Activated naive CD4-positive, alpha-beta T cell treated with anti-CD3 and anti-CD28 coated beads for 36 hours (primary cell): ENCODE data around the gene ZNF354C. TPM values are rescaled to one million over a fixed set of nuclear protein-coding genes. Genes with fewer than 3 reads are reported as not detected.

ENCODE experiments used
- CTCF ChIA-PET: fragments of 350-600 bp; sonication (Branson Sonifier 250); formaldehyde crosslinking; loops from one replicate; lab custom pipeline; 2021; ENCODE audit warnings: antibody characterized with exemption; lab: Charles Lee
- DNase-seq: peaks from one replicate; pipeline ENCODE4 v3.0.0-alpha.2; 2020
- H3K27ac Mint-ChIP-seq: one replicate; pipeline ENCODE4 v1.8.0; 2021; ENCODE audit warnings: mild to moderate bottlenecking, mixed read lengths
- H3K27me3 Mint-ChIP-seq: one replicate; pipeline ENCODE4 v1.8.0; 2021; ENCODE audit warnings: low read depth, mixed read lengths
- H3K36me3 Mint-ChIP-seq: one replicate; pipeline ENCODE4 v1.8.0; 2021; ENCODE audit warnings: low read depth, mixed read lengths
- H3K4me1 Mint-ChIP-seq: one replicate; pipeline ENCODE4 v1.8.0; 2021; ENCODE audit warnings: low read depth, mixed read lengths
- H3K4me3 Mint-ChIP-seq: one replicate; pipeline ENCODE4 v1.8.0; 2021; ENCODE audit warnings: mild to moderate bottlenecking, moderate library complexity, mixed read lengths
- H3K9me3 Mint-ChIP-seq: one replicate; pipeline ENCODE4 v1.8.0; 2021; ENCODE audit warnings: mixed read lengths
- intact Hi-C: fragments of 100-400 bp; cut with micrococcal nuclease; formaldehyde crosslinking; loops from one replicate; pipeline ENCODE4 v1.15.1; 2023
- total RNA-seq, 2 experiments: library from RNA; stranded (reverse); gene quantifications; one replicate each; pipeline ENCODE4 v1.2.3, GENCODE V29; 2021

ZNF354C gene
- total RNA-seq, 2 experiments from 2014 or later = 5.8 to 6.1 TPM

DNA sequence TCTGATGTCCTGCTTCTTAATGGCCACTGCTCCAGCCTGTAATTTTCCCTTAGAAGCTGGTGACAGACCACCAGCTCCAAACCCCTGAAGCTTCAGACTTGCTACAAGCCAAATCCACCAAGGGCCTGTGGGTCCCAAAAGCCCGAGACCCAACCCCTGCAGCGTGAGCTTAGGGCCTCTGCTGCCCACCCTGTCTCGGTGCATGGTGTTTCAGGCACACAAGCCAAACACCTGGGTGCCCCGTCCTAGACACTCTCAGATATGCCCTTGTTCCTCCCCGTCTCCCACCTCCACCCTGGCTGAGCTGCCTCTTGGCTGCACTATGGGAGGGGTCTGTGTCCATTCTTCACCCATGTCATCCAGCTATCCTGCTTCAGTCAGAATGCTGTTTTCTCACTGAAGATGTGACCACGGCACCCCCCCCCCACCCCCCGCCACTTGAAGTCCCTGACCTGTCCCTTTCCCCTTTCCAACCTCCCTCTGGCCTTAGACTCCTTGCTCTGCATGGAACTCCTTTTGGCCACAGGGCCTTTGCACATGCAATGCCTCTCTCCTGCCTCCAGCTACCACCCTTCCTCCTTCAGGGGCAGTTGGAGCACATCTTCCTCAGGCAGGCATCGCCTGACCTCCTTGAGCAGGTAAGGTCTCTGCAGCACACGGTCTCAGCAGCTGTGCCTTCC lies 55.8 kb downstream of the ZNF354C start:
- no peaks in the 10 kb centered on the region for H3K36me3 Mint-ChIP-seq
- no peaks in the 10 kb centered on the region for H3K4me1 Mint-ChIP-seq
- DNase-seq = no peak
- peaks cover 23% of the 10 kb centered on the region for H3K9me3 Mint-ChIP-seq
- H3K27me3 Mint-ChIP-seq = no peaks in the 10 kb centered on the region
- intact Hi-C loops = no loop called here
- CTCF ChIA-PET = no interaction called here
- no peak overlapping the region for H3K4me3 Mint-ChIP-seq
- no peak overlapping the region for H3K27ac Mint-ChIP-seq

DNA sequence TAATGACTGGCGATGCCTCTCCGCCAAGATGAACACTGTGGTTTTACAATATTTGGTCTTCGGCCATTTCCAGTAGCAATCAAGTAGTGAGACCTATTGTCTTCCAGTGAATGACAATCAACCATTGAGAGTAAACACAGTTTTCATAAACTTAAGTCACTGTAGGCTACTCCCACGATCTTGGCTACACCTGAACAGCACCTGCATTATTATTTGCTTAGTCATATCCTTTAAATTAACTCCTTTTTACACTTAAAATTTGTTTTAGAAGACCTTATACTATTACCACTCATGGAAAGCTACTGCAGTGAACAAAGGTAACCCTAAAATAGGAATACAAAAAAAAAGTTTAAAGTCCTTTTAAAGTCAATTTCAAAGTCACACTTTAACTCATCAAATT lies 58.2 kb downstream of the ZNF354C start:
- intact Hi-C loops = no loop called here
- Mint-ChIP-seq H3K27ac (no peak overlapping the region), H3K4me1 (no peaks in the 10 kb centered on the region)

DNA sequence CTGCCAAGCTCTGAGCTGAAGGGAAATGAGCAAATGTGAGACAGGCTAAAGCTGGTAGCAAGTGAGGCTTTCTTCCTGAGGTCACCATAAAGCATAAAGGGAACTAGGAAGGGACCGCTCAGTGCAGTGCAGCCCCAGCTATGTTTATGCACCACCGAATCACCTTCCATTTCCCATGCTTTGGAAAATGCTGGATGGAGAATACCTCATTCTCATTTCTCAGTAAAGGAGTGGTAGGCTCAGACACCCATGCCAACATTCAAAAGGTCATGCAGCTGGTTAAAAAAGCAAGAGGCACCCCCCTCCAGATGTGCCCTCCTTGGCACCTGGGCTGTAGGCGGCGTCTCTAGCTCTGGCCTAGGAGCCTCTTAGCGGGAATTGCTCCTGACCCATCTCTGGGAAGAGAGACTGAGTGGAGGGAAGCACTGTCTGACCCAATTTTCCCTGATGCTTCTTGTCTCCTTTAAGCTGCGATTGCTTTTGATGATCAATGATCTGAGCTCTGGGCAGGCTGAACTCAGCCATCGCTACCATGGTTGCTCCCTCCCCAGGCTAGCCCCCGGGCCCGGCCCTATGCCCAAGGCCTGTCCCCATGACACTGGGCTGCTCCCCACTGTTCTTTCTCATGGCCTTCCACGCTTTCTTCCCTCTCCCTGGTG lies 58.7 kb downstream of the ZNF354C start:
- CTCF ChIA-PET = interaction anchor here (0.6 kb wide), 1 partner anchor 378 kb away, joined by 4 read pairs; no protein-coding TSS in a partner anchor
- H3K9me3 Mint-ChIP-seq = peaks cover 13% of the 10 kb centered on the region
- DNase-seq = no peak
- no peak overlapping the region for H3K4me3 Mint-ChIP-seq
- no peaks in the 10 kb centered on the region for H3K27me3 Mint-ChIP-seq
- intact Hi-C loops = no loop called here
- H3K27ac Mint-ChIP-seq = no peak overlapping the region
- no peaks in the 10 kb centered on the region for H3K4me1 Mint-ChIP-seq
- no peaks in the 10 kb centered on the region for H3K36me3 Mint-ChIP-seq

More for the DNA sequence above, 58.2 kb downstream of the ZNF354C start:
- no peaks in the 10 kb centered on the region for H3K27me3 Mint-ChIP-seq
- peaks cover 16% of the 10 kb centered on the region for H3K9me3 Mint-ChIP-seq
- no peak for DNase-seq
- no peak overlapping the region for H3K4me3 Mint-ChIP-seq
- CTCF ChIA-PET = interaction anchor here (0.6 kb wide), 1 partner anchor 379 kb away, joined by 4 read pairs; no protein-coding TSS in a partner anchor
- no peaks in the 10 kb centered on the region for H3K36me3 Mint-ChIP-seq

DNA sequence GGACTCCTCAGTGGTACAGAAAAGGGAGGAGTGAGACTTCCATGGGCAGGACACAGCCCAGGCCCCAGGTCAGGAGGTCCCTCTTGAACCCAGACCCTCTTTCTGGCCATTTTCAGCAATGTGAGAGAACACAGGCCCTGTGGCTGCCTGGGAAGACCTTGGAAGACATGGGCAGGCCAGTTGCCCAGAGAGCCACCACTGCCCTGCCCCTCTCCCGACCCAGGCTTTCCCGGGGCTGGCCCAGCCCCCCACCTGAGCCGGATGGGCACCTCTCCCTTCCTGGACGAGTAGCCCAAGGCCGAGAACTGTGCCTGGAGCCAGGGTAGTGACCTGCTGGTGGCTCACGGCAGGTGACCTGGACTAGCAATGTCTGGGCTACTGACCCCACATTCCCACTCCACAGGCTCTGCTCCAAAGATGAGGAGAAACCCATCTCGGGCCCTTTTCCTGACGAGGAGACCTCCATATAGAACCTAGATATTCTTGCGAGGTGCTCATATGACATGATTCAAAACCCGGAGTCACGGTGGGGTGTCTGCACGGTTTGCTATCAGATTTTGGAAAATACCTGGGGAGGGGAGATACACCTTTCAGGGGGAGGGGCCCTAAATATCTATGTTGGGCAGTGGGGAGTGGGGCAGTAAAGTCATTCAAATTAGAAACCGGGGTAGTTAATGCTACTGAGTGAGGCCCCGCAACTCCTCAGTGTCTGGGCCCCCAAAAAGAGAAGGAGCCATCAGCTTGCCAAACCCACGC lies 59.4 kb downstream of the ZNF354C start:
- Mint-ChIP-seq H3K27me3 (no peaks in the 10 kb centered on the region), H3K27ac (no peak overlapping the region), H3K9me3 (peaks cover 12% of the 10 kb centered on the region), H3K36me3 (no peaks in the 10 kb centered on the region), H3K4me1 (no peaks in the 10 kb centered on the region), H3K4me3 (no peak overlapping the region)
- DNase-seq = no peak
- intact Hi-C loops = no loop called here
- CTCF ChIA-PET = no interaction called here

DNA sequence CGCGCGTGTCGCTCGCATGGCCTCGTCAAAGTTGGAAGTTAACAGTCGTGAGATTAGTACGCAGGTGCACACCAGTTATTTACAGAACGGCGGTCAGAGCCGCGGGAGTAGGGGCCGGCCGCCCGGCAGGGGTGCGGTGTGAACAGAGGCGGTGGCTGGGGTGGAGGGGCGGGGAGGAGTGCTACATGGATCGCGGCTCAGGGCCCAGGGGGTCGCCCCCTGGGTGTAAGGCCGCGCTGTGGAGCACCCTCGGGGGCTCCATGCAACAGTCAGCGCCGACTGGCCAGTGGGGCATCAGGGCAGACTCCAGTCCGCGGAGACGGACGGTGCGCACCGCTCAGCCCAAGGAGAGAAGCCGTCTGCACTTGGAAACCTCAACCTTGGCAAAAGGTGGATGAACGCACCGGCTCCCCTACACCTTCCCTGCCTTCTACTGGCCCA lies 60.3 kb downstream of the ZNF354C start:
- Mint-ChIP-seq H3K4me1 (no peaks in the 10 kb centered on the region), H3K4me3 (no peak overlapping the region), H3K27me3 (no peaks in the 10 kb centered on the region), H3K36me3 (no peaks in the 10 kb centered on the region), H3K9me3 (peaks cover 4% of the 10 kb centered on the region), H3K27ac (no peak overlapping the region)
- intact Hi-C loops = no loop called here
- no peak for DNase-seq
- CTCF ChIA-PET = no interaction called here

DNA sequence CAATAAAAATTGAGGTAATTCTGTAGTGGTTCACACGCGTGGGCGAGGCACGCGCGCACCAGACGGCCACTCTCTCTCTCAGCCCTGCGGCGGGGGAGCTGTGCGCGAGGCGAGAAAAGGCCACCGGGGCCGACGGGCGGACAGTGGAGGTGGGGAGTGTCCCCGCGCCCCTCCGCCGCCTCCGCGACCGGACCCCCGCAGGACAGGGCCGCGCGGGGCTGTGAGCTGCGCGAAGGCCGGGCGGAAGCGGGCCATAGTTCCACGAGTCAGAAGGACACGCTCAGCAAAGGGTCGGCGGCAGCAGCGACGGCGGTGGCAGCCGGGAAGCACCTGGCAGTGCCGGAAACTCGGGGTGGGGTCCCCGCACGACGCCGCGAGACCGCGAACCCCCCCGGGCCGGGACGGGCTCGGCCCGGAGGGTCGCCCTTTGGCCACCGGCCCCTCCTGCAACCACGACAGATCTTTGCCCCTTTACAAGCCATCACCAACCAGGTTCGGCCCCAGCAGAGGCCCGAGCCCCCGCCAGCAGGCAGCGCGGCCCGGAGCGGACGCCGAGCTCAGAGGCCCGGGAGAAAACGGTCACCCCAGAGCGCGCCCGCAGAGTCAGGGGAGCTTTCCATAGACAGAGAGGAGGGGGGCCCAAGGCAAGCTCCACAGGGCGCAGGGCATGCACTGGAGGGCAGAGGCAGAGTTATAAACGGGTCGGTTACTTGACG lies 60.9 kb downstream of the ZNF354C start:
- DNase-seq = no peak
- H3K27ac Mint-ChIP-seq = no peak overlapping the region
- no peak overlapping the region for H3K4me3 Mint-ChIP-seq
- H3K4me1 Mint-ChIP-seq = no peaks in the 10 kb centered on the region
- CTCF ChIA-PET = no interaction called here
- H3K9me3 Mint-ChIP-seq = peaks cover 2% of the 10 kb centered on the region
- intact Hi-C loops = no loop called here
- no peaks in the 10 kb centered on the region for H3K27me3 Mint-ChIP-seq
- H3K36me3 Mint-ChIP-seq = no peaks in the 10 kb centered on the region

DNA sequence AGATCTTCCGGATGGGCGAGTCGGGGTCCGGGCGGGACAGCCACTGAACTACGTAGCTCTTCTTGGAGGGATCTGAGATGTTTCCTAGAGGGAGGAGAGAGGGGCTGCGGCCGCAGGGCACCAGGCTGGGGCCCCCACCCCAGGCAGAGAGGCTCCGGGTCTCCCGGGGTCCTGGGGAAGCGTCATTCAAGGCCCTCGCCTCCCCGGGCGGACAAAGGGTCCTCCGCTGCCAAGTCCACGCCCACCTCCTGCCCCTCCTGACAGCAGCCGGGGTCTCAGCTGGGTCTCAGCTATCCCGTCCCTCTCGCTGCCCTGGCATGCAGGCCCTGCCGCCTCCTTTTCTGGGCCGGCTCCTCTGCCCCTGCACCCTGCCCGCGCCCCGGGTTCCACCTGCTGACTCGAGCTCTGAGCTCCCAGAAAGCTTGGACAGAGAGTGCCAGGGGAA lies 61.5 kb downstream of the ZNF354C start:
- Mint-ChIP-seq H3K27me3 (no peaks in the 10 kb centered on the region), H3K27ac (no peak overlapping the region), H3K4me1 (no peaks in the 10 kb centered on the region), H3K36me3 (no peaks in the 10 kb centered on the region), H3K9me3 (no peaks in the 10 kb centered on the region), H3K4me3 (no peak overlapping the region)
- CTCF ChIA-PET = no interaction called here
- intact Hi-C loops = no loop called here
- no peak for DNase-seq

DNA sequence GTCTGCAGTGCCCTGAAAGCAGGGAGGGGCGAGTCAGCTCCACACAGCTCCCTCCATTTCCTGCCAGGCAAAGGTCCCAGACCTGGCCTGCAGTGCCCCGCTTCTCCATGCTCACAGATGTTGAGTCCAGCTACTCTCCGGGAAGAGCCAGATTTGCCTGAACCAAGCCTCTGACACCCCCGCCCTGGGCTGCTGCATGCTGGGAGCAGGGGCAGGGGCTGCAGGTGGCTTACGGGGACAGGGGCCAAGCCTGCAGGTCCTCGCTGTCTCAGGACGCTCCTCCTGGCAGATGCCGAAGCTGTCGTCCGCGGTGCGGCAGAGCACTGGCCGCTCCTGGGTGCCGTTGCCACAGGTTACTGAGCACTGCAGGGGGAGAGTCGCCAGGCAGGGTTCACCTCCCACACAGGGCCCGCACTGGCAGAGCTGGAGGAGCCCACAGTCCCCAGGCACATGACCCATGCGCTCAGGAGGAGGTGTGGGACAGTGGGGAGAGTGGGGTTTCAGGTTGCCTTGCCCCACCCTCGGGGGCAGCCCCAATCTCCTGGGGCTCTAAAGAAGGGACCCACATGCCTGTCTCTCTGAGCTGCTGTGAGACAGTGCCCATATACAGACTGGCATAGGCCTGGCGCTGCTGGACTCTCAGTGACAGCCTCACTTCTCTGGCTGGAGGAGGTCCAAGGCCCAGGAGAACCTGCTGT lies 62.4 kb downstream of the ZNF354C start:
- intact Hi-C loops = no loop called here
- no peaks in the 10 kb centered on the region for H3K9me3 Mint-ChIP-seq
- CTCF ChIA-PET = no interaction called here
- H3K4me1 Mint-ChIP-seq = no peaks in the 10 kb centered on the region
- no peaks in the 10 kb centered on the region for H3K27me3 Mint-ChIP-seq
- no peaks in the 10 kb centered on the region for H3K36me3 Mint-ChIP-seq
- H3K4me3 Mint-ChIP-seq = no peak overlapping the region
- DNase-seq = no peak
- H3K27ac Mint-ChIP-seq = no peak overlapping the region

DNA sequence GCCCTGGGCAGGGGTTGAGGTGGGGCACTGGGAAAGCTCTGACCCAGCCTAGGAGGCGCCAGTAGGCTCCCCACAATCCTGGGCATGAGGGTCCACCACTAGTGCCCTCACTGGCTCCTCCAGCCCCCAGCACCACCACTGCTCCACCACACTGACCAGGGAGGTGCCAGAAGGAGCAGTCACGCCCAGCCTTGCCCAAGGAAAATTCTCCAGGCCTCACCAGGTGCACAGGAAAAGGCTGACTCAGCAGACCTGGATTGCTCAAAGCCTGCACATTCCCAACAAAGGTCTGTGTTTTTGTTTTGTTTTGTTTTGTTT lies 62.9 kb downstream of the ZNF354C start:
- Mint-ChIP-seq H3K9me3 (no peaks in the 10 kb centered on the region), H3K27me3 (peaks cover 3% of the 10 kb centered on the region), H3K36me3 (no peaks in the 10 kb centered on the region), H3K27ac (no peak overlapping the region), H3K4me3 (no peak overlapping the region), H3K4me1 (no peaks in the 10 kb centered on the region)
- no peak for DNase-seq
- intact Hi-C loops = no loop called here
- CTCF ChIA-PET = no interaction called here

DNA sequence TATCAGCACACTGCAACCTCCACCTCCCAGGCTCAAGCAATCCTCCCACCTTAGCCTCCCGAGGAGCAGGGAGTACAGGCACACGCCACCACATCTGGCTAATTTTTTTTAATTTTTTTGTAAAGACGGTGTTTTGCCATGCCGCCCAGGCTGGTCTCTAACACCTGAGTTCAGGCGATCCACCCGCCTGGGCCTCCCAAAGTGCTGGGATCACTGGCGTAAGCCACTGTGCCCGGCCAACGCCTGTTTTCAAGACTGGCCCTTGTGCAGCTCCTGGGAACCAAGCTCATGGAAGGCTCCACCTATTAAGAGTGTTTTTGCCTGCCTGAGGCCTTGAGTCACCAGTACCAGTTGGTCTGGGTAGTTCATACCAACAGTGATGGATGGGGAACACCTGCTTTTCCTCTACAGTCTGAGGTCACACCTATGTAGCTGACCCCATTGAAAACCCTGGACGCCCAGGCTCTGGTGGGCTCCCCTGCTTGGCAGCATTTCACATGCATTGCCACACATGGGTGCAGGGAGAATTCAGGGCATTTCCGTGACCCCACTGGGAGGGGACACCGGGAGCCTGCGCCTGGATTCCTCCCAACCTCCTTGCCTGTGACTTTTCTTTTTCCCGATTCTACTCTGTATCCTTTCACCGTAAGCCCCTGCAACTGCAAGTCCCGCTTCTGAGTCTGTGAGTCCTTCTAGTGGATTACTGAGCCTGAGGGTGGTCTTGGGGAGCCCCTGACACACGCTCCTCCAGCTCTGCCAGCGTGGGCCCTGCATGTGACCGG lies 63.5 kb downstream of the ZNF354C start:
- intact Hi-C loops = no loop called here
- Mint-ChIP-seq H3K9me3 (no peaks in the 10 kb centered on the region), H3K4me1 (no peaks in the 10 kb centered on the region), H3K27me3 (peaks cover 4% of the 10 kb centered on the region), H3K4me3 (no peak overlapping the region), H3K27ac (no peak overlapping the region), H3K36me3 (no peaks in the 10 kb centered on the region)
- no peak for DNase-seq
- CTCF ChIA-PET = no interaction called here

DNA sequence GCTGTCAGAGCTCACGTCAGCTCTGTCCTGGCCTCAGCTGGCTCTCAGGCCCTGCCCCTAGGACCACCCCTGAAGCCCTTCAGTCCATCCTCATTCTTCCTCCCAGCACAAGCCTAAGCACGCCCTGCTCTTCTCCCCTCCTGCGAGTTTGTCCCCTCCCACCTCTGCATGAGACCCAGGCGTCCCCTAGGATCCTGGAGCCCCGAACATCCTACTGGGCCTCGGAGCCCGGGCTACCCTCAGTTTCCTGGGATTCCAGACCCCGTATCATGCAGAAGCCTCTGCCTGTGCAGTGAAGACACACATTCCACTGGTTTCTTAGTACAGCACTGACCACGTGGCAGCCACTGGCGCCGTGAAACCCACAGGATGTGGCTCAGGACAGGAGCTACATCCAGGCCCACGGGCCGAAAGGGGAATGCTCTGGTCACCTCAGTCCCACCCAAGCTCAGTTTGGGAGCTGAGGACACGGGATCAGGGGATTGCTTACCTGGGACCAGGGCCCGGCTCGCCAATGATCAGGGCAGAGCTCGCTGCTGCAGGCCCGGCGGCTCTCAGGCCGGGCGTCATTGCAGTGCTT lies 64.2 kb downstream of the ZNF354C start:
- Mint-ChIP-seq H3K27ac (no peak overlapping the region), H3K36me3 (no peaks in the 10 kb centered on the region), H3K4me1 (no peaks in the 10 kb centered on the region), H3K9me3 (no peaks in the 10 kb centered on the region), H3K27me3 (peaks cover 5% of the 10 kb centered on the region), H3K4me3 (no peak overlapping the region)
- CTCF ChIA-PET = no interaction called here
- no peak for DNase-seq
- intact Hi-C loops = no loop called here
